Endothelial cell (in vitro differentiated cells): Measurements from ENCODE around the gene LCLAT1. TPM values are rescaled to one million over a fixed set of nuclear protein-coding genes. Genes with fewer than 3 reads are reported as not detected.

Experiments used
- DNase-seq: peaks from one replicate; pipeline ENCODE4 v3.0.0; 2021; ENCODE audit warnings: low spot score
- H3K27ac Mint-ChIP-seq: one replicate; pipeline ENCODE4 v1.8.0; 2021; ENCODE audit warnings: mixed read lengths, inconsistent platforms; ENCODE audit not compliant: unreplicated experiment
- H3K27me3 Mint-ChIP-seq: one replicate; pipeline ENCODE4 v1.8.0; 2021; ENCODE audit warnings: mild to moderate bottlenecking, moderate library complexity, mixed read lengths, inconsistent platforms; ENCODE audit not compliant: unreplicated experiment
- H3K36me3 Mint-ChIP-seq: one replicate; pipeline ENCODE4 v1.8.0; 2021; ENCODE audit warnings: mild to moderate bottlenecking, low read depth, mixed read lengths, inconsistent platforms; ENCODE audit not compliant: unreplicated experiment
- H3K4me1 Mint-ChIP-seq: one replicate; pipeline ENCODE4 v1.8.0; 2021; ENCODE audit warnings: mild to moderate bottlenecking, mixed read lengths, inconsistent platforms; ENCODE audit not compliant: unreplicated experiment
- H3K4me3 Mint-ChIP-seq: one replicate; pipeline ENCODE4 v1.8.0; 2021; ENCODE audit warnings: mild to moderate bottlenecking, mixed read lengths, inconsistent platforms; ENCODE audit not compliant: unreplicated experiment
- H3K9me3 Mint-ChIP-seq: one replicate; pipeline ENCODE4 v1.8.0; 2021; ENCODE audit warnings: mixed read lengths, inconsistent platforms; ENCODE audit not compliant: unreplicated experiment
- total RNA-seq: library from RNA; stranded (reverse); fragmentation: NEBNext Ultra II Directional; extraction: Animal tissue kit (Norgen Biotek cat#: 25700); gene quantifications from one replicate; pipeline ENCODE4 v1.2.1, GENCODE V29; 2021; ENCODE audit not compliant: unreplicated experiment
- TF ChIP-seq, protein P1 (sequence below): fragments of 200-600 bp; sonication (generic); IDR thresholded peaks from one replicate; pipeline ENCODE4 v1.5.0; 2021; ENCODE audit warnings: antibody characterized with exemption; ENCODE audit not compliant: unreplicated experiment

The LCLAT1 gene
- total RNA-seq, 1 donor from 2014 or later = 20.9 TPM

DNA sequence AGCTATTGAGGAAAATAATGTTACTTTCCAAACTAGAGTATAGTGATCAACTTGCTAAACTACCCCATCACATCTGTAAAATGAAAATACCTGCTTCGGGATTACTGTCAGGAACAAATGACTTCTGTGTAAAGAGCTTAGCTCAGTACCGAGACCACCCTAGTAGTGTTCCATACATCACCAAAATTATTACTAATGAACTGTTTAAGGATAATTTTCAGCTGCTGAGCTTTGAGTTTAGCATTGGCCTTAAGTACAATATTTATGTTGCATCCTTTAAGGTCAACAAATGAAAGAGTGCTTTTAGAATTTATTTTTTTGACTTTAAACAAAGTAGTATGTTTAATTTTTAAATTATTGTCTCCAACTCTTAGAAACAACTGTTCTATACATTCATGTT lies 144.1 kb downstream of the LCLAT1 start:
- Mint-ChIP-seq H3K4me3 (no peak overlapping the region), H3K27ac (no peak overlapping the region), H3K36me3 (no peaks in the 10 kb centered on the region), H3K27me3 (peaks cover 2% of the 10 kb centered on the region), H3K4me1 (no peaks in the 10 kb centered on the region), H3K9me3 (no peaks in the 10 kb centered on the region)
- DNase-seq = no peak
- TF ChIP-seq, protein P1, sequence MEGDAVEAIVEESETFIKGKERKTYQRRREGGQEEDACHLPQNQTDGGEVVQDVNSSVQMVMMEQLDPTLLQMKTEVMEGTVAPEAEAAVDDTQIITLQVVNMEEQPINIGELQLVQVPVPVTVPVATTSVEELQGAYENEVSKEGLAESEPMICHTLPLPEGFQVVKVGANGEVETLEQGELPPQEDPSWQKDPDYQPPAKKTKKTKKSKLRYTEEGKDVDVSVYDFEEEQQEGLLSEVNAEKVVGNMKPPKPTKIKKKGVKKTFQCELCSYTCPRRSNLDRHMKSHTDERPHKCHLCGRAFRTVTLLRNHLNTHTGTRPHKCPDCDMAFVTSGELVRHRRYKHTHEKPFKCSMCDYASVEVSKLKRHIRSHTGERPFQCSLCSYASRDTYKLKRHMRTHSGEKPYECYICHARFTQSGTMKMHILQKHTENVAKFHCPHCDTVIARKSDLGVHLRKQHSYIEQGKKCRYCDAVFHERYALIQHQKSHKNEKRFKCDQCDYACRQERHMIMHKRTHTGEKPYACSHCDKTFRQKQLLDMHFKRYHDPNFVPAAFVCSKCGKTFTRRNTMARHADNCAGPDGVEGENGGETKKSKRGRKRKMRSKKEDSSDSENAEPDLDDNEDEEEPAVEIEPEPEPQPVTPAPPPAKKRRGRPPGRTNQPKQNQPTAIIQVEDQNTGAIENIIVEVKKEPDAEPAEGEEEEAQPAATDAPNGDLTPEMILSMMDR = no peak

DNA sequence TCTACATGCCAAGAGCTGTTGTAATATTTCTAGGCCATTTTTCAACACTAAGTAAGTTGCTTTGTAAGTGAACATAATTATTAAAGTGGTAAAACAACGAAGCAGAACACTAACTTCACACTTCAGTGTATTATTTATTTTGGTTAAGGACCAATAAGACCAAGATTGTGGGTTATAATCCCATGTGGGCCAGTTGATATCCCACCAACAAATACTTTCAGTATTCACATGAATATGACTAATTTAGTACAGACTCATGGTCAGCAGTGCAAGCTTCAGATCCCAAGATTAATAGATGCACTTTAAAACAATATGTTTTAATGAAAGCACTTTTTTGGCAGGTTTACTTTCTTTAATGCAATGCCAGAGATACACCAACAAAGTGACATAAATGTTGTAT lies 154.3 kb downstream of the LCLAT1 start:
- no peak for DNase-seq
- no peak overlapping the region for H3K4me3 Mint-ChIP-seq
- no peak overlapping the region for H3K27ac Mint-ChIP-seq
- no peaks in the 10 kb centered on the region for H3K27me3 Mint-ChIP-seq
- H3K4me1 Mint-ChIP-seq = peaks cover 3% of the 10 kb centered on the region
- H3K36me3 Mint-ChIP-seq = peaks cover 6% of the 10 kb centered on the region
- TF ChIP-seq, protein P1 = no peak
- H3K9me3 Mint-ChIP-seq = no peaks in the 10 kb centered on the region

DNA sequence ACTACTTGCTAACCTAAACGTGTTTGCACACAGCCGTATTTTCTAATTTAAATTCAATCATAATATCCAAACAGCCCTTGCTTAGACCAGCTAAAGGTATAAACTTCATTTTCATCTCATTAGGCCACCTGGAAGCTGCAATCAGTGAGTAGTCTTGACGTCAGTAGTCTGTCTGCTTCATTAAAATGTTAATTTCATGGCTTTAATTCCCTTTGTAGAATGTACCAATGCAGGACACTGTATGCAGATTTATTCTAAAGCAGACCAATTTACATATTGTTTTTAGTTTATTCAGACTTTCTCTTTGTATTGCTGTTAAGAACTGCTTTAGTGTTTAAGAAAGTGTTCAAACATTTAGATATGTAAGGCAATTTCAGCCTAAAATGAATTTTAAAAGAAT lies 158.2 kb downstream of the LCLAT1 start:
- no peak for DNase-seq
- H3K4me1 Mint-ChIP-seq = no peaks in the 10 kb centered on the region
- H3K27me3 Mint-ChIP-seq = no peaks in the 10 kb centered on the region
- H3K4me3 Mint-ChIP-seq = no peak overlapping the region
- TF ChIP-seq, protein P1 = no peak
- H3K36me3 Mint-ChIP-seq = peaks cover 6% of the 10 kb centered on the region
- H3K9me3 Mint-ChIP-seq = no peaks in the 10 kb centered on the region
- H3K27ac Mint-ChIP-seq = no peak overlapping the region

DNA sequence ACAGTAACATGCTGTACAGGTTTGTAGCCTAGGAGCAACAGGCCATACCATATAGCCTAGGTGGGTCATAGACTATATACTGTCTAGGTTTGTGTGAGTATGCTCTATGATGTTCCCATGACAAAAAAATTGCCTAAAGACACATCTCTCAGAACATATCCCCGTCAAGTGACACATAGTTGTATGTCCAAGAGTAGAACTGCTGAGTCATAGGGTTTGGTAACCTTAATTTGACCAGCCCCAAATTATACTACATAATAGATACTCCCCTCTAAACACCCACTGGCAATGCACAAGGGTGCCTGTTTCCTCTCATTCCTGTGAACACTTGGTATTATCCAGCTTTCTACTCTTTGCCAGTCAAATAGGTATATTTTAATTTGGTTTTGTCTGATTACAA lies 161.6 kb downstream of the LCLAT1 start:
- no peak for DNase-seq
- TF ChIP-seq, protein P1 = no peak
- Mint-ChIP-seq H3K9me3 (no peaks in the 10 kb centered on the region), H3K4me3 (no peak overlapping the region), H3K27ac (no peak overlapping the region), H3K4me1 (no peaks in the 10 kb centered on the region), H3K27me3 (peaks cover 1% of the 10 kb centered on the region), H3K36me3 (peaks cover 6% of the 10 kb centered on the region)

DNA sequence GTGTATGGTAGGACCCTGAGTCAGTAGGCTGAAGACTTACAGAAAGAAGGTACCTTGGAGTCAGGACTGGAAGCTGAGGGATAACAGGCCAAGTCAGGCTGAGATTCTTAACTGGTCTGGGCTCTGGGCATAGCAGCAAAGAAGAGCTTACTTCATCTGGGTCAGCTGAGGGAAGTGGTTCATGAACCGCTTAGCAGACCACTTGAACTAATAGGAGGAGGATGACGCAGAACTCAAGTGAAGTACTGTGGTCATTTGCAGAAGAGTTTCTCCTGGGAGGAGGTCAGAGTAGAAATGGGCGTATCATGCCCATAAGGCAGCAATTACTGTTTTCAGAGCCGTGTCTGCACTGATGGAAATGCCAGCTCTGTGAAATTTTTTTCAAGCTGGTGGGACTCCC lies 164.5 kb downstream of the LCLAT1 start:
- H3K27ac Mint-ChIP-seq = no peak overlapping the region
- peaks cover 3% of the 10 kb centered on the region for H3K27me3 Mint-ChIP-seq
- H3K36me3 Mint-ChIP-seq = peaks cover 3% of the 10 kb centered on the region
- H3K9me3 Mint-ChIP-seq = no peaks in the 10 kb centered on the region
- TF ChIP-seq, protein P1 = no peak
- H3K4me1 Mint-ChIP-seq = no peaks in the 10 kb centered on the region
- DNase-seq = no peak
- H3K4me3 Mint-ChIP-seq = no peak overlapping the region
